TTC549 (cell line): ENCODE measurements around the gene AUH.
"Not testable (repeated sequence)": the region's sequence is repeated elsewhere in the genome, so short reads cannot be mapped to it uniquely, and the experiment has no call there.

Source experiments
- FAIRE-seq: peaks from 2 replicates; lab custom pipeline; 2012; peaks lifted over from hg19 to GRCh38; lab: Jason Lieb, UNC

The AUH gene

DNA sequence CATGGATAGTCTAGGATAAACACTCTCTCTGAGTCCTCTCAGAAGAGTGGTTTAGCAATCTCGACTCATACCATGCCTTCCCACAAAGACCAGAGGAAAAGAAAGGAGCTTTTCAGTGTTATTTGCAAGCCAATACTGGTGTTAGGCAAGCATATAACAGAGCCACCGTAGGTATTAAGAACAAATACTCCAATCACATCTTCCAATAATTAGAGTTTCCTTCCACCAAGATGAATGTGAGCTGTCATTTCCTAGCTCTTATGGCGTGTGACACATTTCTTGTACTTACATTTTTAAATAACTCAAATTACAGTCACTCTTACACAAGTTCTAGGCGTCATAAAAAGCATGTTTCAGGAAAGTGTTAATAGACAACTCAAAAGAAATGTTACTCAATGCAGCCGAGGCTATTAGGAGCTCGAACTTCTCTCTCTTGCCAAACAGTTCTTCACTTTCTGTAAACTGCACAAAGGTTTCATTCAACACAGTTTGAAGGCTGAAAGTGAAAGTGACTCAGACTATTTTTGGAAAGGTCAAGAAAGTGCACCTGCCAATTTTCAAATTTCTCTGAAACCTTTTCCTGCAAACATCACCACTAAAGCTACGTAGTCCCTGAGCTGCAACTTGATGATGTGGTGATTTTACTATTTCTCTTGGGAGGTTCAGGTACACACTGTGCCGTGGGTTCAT lies 153.8 kb downstream of the AUH start:
- FAIRE-seq = no peak

GRCh38 chr9:91207397-91207728 lies 154.4 kb downstream of the AUH start:
- FAIRE-seq = no peak

DNA sequence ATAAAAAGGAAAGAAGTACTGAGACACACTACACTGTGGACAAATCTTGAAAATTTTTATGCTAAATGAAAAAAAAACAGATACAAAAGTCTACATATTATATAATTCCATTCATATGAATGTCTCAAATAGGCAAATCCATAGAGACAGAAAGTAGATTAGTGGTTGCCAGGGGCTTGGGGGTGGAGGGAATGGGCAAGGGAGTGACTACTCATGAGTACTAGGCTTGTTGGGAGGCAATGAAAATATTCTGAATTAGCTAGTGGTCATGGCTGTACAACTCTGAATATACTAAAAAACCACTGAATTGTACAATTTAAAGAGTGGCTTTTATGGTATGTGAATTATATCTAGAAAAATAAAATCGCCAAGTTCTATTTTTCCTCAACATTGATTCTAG lies 154.9 kb downstream of the AUH start:
- FAIRE-seq = no peak

DNA sequence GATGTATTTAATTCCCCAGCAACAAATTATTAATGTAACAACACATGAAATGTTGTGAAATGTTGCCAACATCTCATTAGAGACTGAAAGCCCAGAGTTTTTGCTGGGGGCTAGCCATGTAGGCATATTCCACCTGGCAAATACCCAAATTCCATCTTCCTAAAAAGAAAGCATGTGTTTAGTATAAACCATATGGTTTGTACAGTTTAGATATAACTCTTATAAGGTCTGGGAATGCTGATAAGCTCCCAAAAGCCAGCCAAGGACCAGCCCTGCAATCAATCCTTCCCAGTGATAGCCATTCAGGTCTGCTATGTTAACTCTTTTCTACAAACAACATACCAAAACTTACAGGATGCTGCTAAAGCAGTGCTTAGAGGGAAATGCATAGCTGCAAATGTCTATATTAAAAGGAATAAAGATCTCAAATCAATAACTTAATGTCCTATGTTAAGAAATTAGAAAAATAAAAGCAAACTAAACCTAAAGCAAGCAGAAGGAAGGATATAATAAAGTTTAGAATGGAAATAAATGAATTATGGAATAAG lies 158.9 kb downstream of the AUH start:
- no peak for FAIRE-seq

DNA sequence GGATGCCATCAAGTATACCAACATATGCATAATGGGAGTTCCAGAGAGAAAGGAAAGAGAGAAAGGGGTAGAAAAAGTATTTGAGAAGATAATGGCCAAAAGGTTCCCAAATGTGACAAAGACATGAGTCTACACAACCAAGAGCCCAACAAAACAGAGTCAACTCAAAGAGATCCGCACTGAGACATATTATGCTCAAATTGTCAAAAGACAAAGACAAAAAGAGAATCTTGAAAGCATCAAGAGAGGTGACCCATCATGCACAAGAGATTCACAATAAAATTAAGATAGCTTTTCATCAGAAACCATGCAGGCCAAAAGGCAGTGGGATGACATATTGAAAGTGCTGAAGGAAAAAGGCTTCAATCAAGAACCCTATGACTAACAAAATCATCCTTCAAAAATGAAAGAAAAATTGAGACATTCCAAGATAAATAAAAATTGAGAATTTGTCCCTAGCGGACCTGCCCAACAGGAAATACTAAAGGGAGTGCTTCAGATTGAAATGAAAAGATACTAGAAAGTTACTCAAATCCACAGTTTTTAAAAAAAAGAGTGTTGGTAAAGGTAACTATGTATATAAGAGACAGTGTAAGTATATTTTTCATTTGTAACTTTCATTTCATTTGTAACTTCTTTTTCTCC lies 160.9 kb downstream of the AUH start:
- FAIRE-seq = no peak

DNA sequence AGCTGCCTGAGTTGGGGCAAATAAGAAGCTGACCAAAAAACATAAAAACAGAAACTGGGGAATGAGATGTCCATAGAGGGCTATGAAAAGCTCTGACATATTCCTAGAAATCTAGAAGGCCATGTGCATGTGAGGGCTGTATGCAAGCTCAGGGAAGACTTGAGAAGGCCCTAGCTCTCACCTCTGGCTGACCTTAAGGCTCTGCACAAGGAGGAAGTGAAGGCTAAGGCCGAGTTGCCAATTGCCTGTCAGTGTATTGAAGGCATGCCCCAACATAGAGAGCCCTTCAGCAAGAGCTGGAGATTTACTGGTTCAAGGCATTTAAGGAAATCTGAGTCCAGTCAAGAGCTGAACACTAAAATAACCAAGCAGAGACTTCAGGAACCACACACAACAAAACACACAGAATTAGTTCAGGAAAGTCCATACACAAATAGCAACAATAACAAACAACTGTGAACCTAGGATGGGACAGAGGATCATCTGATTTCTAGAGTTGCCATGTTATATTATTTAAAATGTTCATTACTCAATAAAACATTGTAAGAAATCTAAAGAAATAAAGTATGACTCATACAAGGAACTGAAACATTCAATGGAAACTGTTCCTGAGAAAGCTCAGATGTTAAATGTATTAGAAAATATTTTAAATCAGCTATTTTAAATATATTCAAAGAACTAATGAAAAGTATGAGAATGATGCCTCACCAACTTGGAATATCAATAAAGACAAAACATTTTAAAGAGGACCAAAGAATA lies 161.8 kb downstream of the AUH start:
- FAIRE-seq = no peak

DNA sequence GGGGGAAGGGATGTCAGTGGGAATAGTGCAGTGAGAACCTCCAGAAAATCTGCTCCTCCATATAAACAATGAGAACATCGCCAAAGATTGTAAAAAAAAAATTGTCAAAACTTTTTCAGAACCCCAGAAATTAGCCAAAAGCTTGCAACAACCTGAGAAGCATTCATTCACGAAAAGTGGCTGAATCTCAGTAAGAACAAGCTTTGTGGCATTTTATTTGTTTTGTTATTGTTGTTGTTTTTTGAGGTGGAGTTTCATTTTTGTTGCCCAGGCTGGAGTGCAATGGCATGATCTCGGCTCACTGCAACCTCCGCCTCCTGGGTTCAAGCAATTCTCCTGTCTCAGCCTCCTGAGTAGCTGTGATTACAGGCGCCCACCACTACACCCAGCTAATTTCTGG lies 162.8 kb downstream of the AUH start:
- FAIRE-seq = not testable (repeated sequence)

DNA sequence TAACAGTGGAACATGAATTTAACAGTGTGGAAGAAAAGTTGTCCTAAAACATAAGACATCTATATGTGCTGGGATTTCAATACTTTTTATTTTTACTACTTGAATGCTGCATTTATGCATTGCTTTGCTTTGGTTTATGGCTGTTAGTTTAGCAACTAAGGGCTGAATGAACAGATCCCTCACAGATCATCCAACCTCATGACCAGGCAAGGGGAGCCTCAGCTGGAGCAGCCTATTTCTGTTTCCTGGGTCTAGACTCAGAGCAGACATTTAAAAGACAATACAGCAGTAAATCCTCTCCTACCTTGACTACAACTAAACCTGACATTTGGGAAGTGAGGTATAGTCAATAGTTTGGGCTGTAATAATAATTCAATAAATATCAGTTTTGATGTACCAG lies 163.3 kb downstream of the AUH start:
- no peak for FAIRE-seq

- FAIRE-seq = no peak
Measured at GRCh38 chr9:91197232-91198181, 164.2 kb downstream of the AUH start.

DNA sequence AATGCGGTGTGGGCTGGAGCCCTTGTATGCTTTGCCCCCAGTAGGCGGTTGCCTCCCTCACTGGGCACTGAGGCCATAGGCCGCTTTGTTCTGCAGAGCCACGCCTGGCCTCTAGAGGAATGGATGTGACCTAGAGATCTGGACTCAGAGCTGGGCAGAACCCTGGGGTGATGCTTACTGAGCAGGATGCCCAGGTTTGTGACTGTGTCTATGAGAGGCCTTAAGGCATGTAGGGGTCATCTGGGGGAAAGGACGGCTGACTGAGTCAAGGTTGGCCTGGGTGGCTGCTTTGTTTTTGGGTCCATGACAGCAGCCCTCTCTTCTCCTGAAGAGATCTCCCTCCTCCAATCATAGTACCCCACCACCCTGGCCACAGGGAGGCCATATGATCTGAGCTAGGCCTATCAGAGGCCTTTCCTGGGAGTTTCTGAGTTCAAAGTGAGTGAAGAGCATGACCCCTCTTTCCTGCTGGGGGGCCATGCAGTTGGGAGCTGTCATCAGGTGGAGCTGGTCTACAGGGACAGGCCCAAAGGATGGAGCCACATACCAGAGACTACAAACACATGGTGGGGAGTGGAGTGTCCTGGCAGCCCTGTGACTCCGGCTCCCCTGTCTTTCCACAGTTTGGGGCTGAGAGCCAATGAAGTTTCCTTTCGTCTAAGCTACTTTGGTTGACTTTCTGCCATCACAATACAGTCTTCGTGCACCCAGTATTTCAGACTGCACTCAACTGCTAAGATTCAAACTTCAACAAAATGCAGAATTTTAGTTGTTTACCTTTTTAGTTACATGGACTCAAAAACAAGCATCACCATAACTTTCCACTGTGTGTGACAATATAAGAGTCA lies 165.4 kb downstream of the AUH start:
- no peak for FAIRE-seq

GRCh38 chr9:91195372-91196012 lies 166.2 kb downstream of the AUH start:
- no peak for FAIRE-seq

DNA sequence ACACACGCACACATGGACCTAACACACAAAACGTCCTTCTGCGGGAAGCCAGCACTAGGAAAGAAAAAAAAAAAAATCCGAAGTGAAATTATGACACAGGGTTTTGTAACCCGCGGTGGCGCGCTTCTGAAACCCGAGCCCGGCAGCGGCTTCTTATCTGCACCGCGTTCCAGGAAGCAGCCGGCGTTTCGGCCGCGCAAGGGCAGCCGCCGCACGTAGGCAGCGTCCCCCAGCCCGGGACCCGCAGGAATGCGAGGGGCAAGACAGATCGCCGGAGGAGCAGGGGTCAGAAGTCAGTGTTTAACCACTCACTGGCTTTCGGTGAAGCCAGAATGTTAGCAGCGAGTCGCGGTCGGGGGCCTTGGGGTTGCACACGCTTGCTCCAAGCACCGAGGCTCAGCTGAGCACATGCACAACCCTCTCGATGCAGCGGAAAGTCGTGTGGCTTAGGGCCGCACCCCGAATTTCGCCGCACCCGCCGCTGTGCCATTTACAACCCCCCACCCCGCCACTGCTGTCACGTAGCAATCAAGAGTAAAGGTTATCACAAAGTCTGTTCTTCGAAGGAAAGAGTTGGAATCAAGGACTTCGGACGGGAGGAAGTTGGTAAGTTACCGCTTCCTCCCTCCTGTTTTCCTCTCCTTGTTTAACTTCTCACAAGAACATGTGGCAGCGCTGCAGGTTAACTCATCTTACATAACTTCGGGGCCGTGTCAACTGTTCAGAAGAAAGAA lies 167.9 kb downstream of the AUH start:
- no peak for FAIRE-seq

DNA sequence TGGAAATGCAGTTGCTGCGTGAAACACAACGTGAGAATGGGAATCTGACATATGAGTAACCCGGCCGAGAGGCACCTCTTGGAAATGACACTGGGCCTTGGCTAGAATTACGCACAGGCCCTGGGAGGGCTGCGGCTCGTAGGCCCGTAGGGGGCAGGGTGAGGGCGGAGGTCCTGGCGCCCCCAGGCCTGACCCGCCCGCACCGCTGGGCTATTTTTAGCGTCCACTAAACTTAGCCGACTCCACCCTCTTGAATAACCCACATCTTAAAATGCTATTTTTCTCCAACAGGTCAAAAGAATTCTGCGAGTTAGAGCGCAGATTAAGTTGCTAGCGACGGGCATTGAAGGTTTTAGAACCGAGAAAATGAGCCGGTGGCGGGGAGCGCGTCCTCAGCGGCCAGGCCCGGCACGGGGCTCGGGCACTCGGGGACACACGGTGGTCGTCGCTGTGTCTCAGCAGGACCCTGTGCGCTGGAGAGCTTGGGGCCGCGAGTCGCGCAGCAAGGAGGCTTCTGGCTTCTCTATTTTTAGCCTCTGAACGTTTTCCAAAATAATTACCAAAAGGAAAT lies 168.5 kb downstream of the AUH start:
- no peak for FAIRE-seq

GRCh38 chr9:91192381-91193086 lies 169.2 kb downstream of the AUH start:
- no peak for FAIRE-seq

- FAIRE-seq = no peak
Measured at GRCh38 chr9:91191411-91192380, 170.0 kb downstream of the AUH start.

DNA sequence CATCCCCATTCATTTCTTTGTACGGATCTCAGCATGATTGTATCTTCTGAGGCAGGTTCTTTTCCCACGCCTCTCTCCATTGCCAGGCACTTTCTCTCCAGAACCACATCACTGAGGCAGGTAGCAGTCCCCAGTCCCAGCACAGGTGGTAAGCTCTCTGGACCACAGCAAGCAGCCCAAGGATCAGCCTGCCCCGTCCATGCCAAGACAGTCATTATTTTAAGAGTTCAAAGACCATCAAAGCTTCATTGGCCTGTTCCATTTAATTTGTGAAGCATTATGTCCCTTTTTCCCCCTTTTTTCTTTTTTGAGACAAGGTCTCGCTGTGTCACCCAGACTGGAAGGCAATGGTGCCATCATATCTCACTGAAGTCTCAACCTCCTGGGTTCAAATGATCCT lies 171.7 kb downstream of the AUH start:
- FAIRE-seq = no peak

GRCh38 chr9:91188719-91189590 lies 172.8 kb downstream of the AUH start:
- FAIRE-seq = no peak
